B cell (primary cell): Measurements from ENCODE around the gene DNAJC7. TPM values are rescaled to one million over a fixed set of nuclear protein-coding genes. Genes with fewer than 3 reads are reported as not detected.

Experiments
- ATAC-seq: fragments of 200-7000 bp; cut with Tn5 transposase; one replicate; pipeline ENCODE4 v1.10.0; 2021; ENCODE audit warnings: low read depth, mild to moderate bottlenecking, moderate number of reproducible peaks, moderate library complexity
- CTCF ChIA-PET: fragments of 350-600 bp; sonication (Branson Sonifier 250); formaldehyde crosslinking; loops from one replicate; lab custom pipeline; 2021; ENCODE audit warnings: antibody characterized with exemption, inconsistent platforms; lab: Charles Lee
- POLR2A ChIA-PET: fragments of 350-600 bp; sonication (Branson Sonifier 250); formaldehyde crosslinking; loops from one replicate; lab custom pipeline; 2021; ENCODE audit warnings: antibody characterized with exemption; lab: Charles Lee
- DNase-seq: peaks from one replicate; pipeline ENCODE4 v3.0.0; 2013
- H2AFZ ChIP-seq: 2 replicates; pipeline ENCODE4 v1.6.1; 2012; ENCODE audit warnings: mild to moderate bottlenecking, low read depth, low read length; ENCODE audit not compliant: insufficient read depth, poor library complexity, severe bottlenecking
- H3K27ac ChIP-seq, 2 donors: 1 replicate in 1 of 2; 2 replicates in 1 of 2; pipeline ENCODE4 v1.5.1; 2012 to 2013; ENCODE audit warnings: low read length in 2 of 2, mild to moderate bottlenecking in 2 of 2, moderate library complexity in 1 of 2
- H3K27me3 ChIP-seq, 4 experiments: fragments of 200-600 bp in 1 of 4; sonication (generic) in 1 of 4; replicated peaks in 1 of 4; 1 replicate in 2 of 4; 2 replicates in 2 of 4; pipeline versions ENCODE4 v1.6.1 to v1.7.0; 2013 to 2016; ENCODE audit warnings: low read length in 3 of 4, mild to moderate bottlenecking in 2 of 4, mixed read lengths in 1 of 4, moderate library complexity in 1 of 4; ENCODE audit not compliant: insufficient read depth in 4 of 4, control insufficient read depth in 3 of 4; ENCODE audit errors: control extremely low read depth in 1 of 4
- H3K36me3 ChIP-seq, 2 experiments: replicated peaks in 1 of 2; 1 replicate in 1 of 2; 2 replicates in 1 of 2; pipeline versions ENCODE4 v1.6.1 to v1.7.1; 2013; ENCODE audit warnings: low read length in 1 of 2; ENCODE audit not compliant: insufficient read depth in 2 of 2, control insufficient read depth in 1 of 2; ENCODE audit errors: control extremely low read depth in 1 of 2, extremely low read depth in 1 of 2
- H3K4me1 ChIP-seq, 2 donors: fragments of 200-600 bp in 1 of 2; sonication (generic) in 1 of 2; 1 replicate in 1 of 2; 2 replicates in 1 of 2; pipeline versions ENCODE4 v1.5.1 to v1.6.1; 2013 to 2017; ENCODE audit warnings: low read length in 2 of 2; ENCODE audit not compliant: control insufficient read depth in 2 of 2, insufficient read depth in 2 of 2
- H3K4me2 ChIP-seq: replicated peaks from 2 replicates; pipeline ENCODE3; 2012; ENCODE audit warnings: mild to moderate bottlenecking, low read depth, low read length; ENCODE audit not compliant: poor library complexity, severe bottlenecking
- H3K4me3 ChIP-seq, 5 experiments: fragments of 200-600 bp in 1 of 5; sonication (generic) in 1 of 5; 1 replicate in 3 of 5; 2 replicates in 2 of 5; pipeline versions ENCODE4 v1.5.1 to v1.7.0; 2011 to 2016; ENCODE audit warnings: low read length in 4 of 5, mild to moderate bottlenecking in 4 of 5, low read depth in 2 of 5, control low read depth in 1 of 5, moderate library complexity in 1 of 5; ENCODE audit not compliant: insufficient read depth in 1 of 5; ENCODE audit errors: control extremely low read depth in 1 of 5, extremely low read depth in 1 of 5
- H3K79me2 ChIP-seq: fragments of 200-600 bp; sonication (generic); one replicate; pipeline ENCODE4 v1.6.0; 2016; ENCODE audit warnings: low read length; ENCODE audit not compliant: control insufficient read depth, insufficient read depth
- H3K9ac ChIP-seq: fragments of 200-600 bp; sonication (generic); 2 replicates; pipeline ENCODE4 v1.6.1; 2017; ENCODE audit warnings: mild to moderate bottlenecking, low read length, moderate library complexity
- H3K9me3 ChIP-seq, 3 donors: one replicate each; pipeline versions ENCODE4 v1.6.1 to v1.7.1; 2013; ENCODE audit warnings: low read length in 2 of 3; ENCODE audit not compliant: control insufficient read depth in 2 of 3, insufficient read depth in 1 of 3; ENCODE audit errors: control extremely low read depth in 1 of 3
- H4K20me1 ChIP-seq: 2 replicates; pipeline ENCODE4 v1.6.0; 2012; ENCODE audit warnings: mild to moderate bottlenecking, low read length; ENCODE audit not compliant: insufficient read depth, control insufficient read depth, poor library complexity, severe bottlenecking
- H3K27ac Mint-ChIP-seq: one replicate; pipeline ENCODE4 v1.8.0; 2021; ENCODE audit warnings: mixed read lengths
- H3K27me3 Mint-ChIP-seq: one replicate; pipeline ENCODE4 v1.8.0; 2021; ENCODE audit warnings: mixed read lengths
- H3K4me1 Mint-ChIP-seq: one replicate; pipeline ENCODE4 v1.8.0; 2021; ENCODE audit warnings: mixed read lengths
- H3K4me3 Mint-ChIP-seq: one replicate; pipeline ENCODE4 v1.8.0; 2021; ENCODE audit warnings: mixed read lengths
- H3K9me3 Mint-ChIP-seq: one replicate; pipeline ENCODE4 v1.8.0; 2022; ENCODE audit warnings: mixed read lengths; ENCODE audit not compliant: insufficient read depth
- CTCF ChIP-seq: fragments of 200-600 bp; IDR thresholded peaks from one replicate; pipeline ENCODE4 v1.8.0; 2022; ENCODE audit warnings: antibody characterized with exemption, mild to moderate bottlenecking
- EZH2 ChIP-seq: IDR thresholded peaks from 2 replicates; pipeline ENCODE4 v1.6.1; 2012; ENCODE audit warnings: borderline replicate concordance, low read depth, mild to moderate bottlenecking, moderate library complexity, low read length; ENCODE audit not compliant: insufficient read depth, poor library complexity, severe bottlenecking
- WGBS: methylation state at CpG from one replicate; pipeline ENCODE4 v1.1.5; 2013; ENCODE audit warnings: missing lambda C conversion rate; ENCODE audit not compliant: insufficient coverage; 5-methylcytosine and 5-hydroxymethylcytosine counted together
- intact Hi-C: fragments of 100-400 bp; cut with micrococcal nuclease; formaldehyde crosslinking; loops from one replicate; pipeline ENCODE4 v1.10.0; 2022
- polyA plus RNA-seq: library from polyadenylated mRNA; depleted of rRNA; stranded (reverse); fragments of >200 nt; gene quantifications from 2 replicates; pipeline ENCODE4 v1.2.3, GENCODE V29; 2012
- total RNA-seq, 2 donors: library from RNA; stranded (reverse); fragments of 120-200 nt in 1 of 2; gene quantifications; 1 replicate in 1 of 2; 2 replicates in 1 of 2; pipeline versions ENCODE4 v1.2.3 to v1.2.4, GENCODE V29; 2013 to 2022

Gene DNAJC7
- total and polyA plus RNA-seq, 2 donors (not counting 1 experiment from before 2014, with no cell fraction given) = 22.0 to 152 TPM

DNA sequence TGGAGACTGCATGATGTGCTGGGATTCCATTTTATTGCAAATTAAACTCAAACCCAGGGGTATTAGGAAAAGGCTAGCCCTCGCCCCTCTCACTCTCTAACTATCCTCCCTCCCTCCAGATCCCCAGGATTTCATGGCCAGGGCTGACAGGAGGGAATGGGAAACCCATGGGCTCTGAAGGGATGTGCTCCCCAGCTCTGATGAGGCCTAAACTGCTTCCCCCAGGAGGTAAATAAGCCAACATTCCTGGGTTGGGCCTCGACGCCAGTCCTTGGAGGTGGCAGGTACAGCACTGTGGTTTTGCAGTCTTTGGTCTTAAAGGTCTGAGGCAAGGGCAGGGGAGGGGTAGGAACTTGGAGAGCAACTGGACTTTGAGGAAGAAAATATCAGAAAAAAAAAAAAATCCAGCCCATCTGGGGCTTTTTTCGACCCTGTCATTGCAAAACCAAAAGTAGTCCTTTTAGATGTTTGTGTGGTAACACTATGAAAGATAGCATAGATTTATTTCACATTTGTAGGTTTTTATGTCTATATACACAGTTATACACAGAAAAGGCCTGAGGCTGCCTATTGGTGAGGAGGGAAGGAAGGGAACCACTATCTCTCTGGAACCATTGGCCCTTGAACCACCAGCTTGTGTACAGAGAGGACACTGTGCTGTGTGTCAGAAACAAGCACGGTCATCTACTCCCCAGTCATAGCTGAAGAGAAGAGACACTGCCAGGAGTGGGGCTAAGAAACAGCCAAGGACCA lies 21.2 kb upstream of the DNAJC7 start:
- Histone ChIP-seq H3K4me3 (no peak overlapping the region), H4K20me1 (no peaks in the 10 kb centered on the region), H3K4me2 (no peak overlapping the region), H3K9me3 (no peaks in the 10 kb centered on the region), H3K4me1 (no peaks in the 10 kb centered on the region), H3K27ac (no peak overlapping the region), H3K79me2 (no peaks in the 10 kb centered on the region), H3K27me3 (peaks cover 0 to 11% (median 1%) of the 10 kb centered on the region in 4 experiments), H2AFZ (no peak overlapping the region), H3K36me3 (no peaks in the 10 kb centered on the region), H3K9ac (no peak overlapping the region)
- ChIA-PET CTCF (no interaction called here), POLR2A (interaction anchor here (0.6 to 0.7 kb wide), 2 partner anchors 25 to 117 kb away, joined by 5 to 7 read pairs; no protein-coding TSS in a partner anchor)
- H3K4me1 Mint-ChIP-seq = no peaks in the 10 kb centered on the region
- no peaks in the 10 kb centered on the region for H3K9me3 Mint-ChIP-seq
- ATAC-seq (no peak), DNase-seq (no peak)
- intact Hi-C loops = no loop called here
- 96% methylated on average over 3 of the region's 5 CpGs for WGBS
- no peak overlapping the region for H3K27ac Mint-ChIP-seq
- TF ChIP-seq CTCF (no peak), EZH2 (no peak)
- peaks cover 6% of the 10 kb centered on the region for H3K27me3 Mint-ChIP-seq
- H3K4me3 Mint-ChIP-seq = no peak overlapping the region

DNA sequence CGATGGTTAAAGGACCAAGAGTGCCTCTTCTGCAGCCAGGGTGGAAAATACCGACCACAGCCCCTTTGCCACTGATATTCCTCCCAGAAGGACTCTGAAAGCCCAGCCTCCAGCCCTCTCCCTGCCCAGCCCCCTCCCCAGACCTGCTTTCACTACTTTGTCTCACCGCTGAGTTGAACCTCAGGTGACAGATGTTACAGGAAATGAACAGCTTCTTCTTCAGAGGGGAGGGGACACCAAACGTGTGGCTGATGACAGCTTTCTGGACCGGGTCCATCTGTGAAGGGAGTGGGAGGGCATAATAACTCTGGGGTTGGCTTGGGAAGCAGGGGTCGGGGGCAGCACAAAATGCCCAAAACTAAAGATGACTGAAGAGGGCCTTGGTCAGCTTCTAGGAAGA lies 16.8 kb upstream of the DNAJC7 start:
- Mint-ChIP-seq H3K4me1 (no peaks in the 10 kb centered on the region), H3K27me3 (peaks cover 6% of the 10 kb centered on the region), H3K27ac (no peak overlapping the region), H3K4me3 (no peak overlapping the region), H3K9me3 (no peaks in the 10 kb centered on the region)
- no peak overlapping the region for H3K4me2 ChIP-seq
- no peak for ATAC-seq
- H3K36me3 ChIP-seq = no peaks in the 10 kb centered on the region
- no peak for TF ChIP-seq CTCF
- TF ChIP-seq EZH2 = no peak
- no peaks in the 10 kb centered on the region for H3K79me2 ChIP-seq
- no peak overlapping the region for H3K27ac ChIP-seq
- no peak overlapping the region for H3K4me3 ChIP-seq
- 30% methylated on average over 3 of the region's 6 CpGs for WGBS
- no peaks in the 10 kb centered on the region for H3K9me3 ChIP-seq
- DNase-seq = no peak
- H3K9ac ChIP-seq = no peak overlapping the region
- ChIA-PET POLR2A (no interaction called here), CTCF (interaction anchor here (1.0 to 1.3 kb wide), 3 partner anchors 14 to 71 kb away, joined by 3 read pairs; partner anchors contain the start of gene NKIRAS2)
- H4K20me1 ChIP-seq = no peaks in the 10 kb centered on the region
- intact Hi-C loops = no loop called here
- H3K4me1 ChIP-seq = no peaks in the 10 kb centered on the region
- H3K27me3 ChIP-seq = peaks cover 0 to 6% (median 0%) of the 10 kb centered on the region in 4 experiments
- H2AFZ ChIP-seq = no peak overlapping the region
